ENCODE measurements around the gene LEMD2. TPM values are rescaled to one million over a fixed set of nuclear protein-coding genes. Genes with fewer than 3 reads are reported as not detected.

Gene LEMD2
- total and polyA plus RNA-seq, 2 of the 4 experiments (the other 2 are of a cell fraction): 26.5 to 43.6 TPM

GRCh38 chr6:33742092-33742491, 46.8 kb downstream of the LEMD2 start:
- H4K8ac ChIP-seq (ENCODE audit: low read depth in 2 of 2, low read length in 2 of 2): no peak overlapping the region
- no peak overlapping the region for H3K56ac ChIP-seq (ENCODE audit: extremely low read depth, insufficient read depth, low read length)
- dilution Hi-C loops (cut with HindIII; ENCODE audit: low sequenced_read_pairs, unreplicated experiment): no loop called here
- TF ChIP-seq BHLHE40 (IDR thresholded peaks at IDR 0.05; ENCODE audit: low read depth, low read length): no peak
- no peak for TF ChIP-seq POLR2A (IDR thresholded peaks at IDR 0.05; ENCODE audit: low read depth, low read length)
- TF ChIP-seq USF2 (IDR thresholded peaks at IDR 0.05; ENCODE audit: low read depth, low read length): peak; percentile 50
- TF ChIP-seq MAFK (IDR thresholded peaks at IDR 0.05; ENCODE audit: low read depth, low read length): no peak
- TF ChIP-seq MAZ (IDR thresholded peaks at IDR 0.05; ENCODE audit: borderline replicate concordance, low read depth, low read length): no peak
- no peaks in the 10 kb centered on the region for H3K36me3 ChIP-seq (ENCODE audit: control insufficient read depth, insufficient read depth, low read length)
- no peak overlapping the region for H3K4me3 ChIP-seq (ENCODE audit: insufficient read depth, low read depth, low read length)
- H3K23ac ChIP-seq (ENCODE audit: low read depth, low read length): no peak overlapping the region
- H4K5ac ChIP-seq (ENCODE audit: low read depth, low read length): no peak overlapping the region
- H2AFZ ChIP-seq (replicated peaks; ENCODE audit: low read length, poor library complexity): peak overlapping the region; percentile 10
- no peak overlapping the region for H2BK15ac ChIP-seq (ENCODE audit: low read depth, low read length)
- no peak overlapping the region for H2BK120ac ChIP-seq (ENCODE audit: low read depth, low read length)
- no peaks in the 10 kb centered on the region for H3K9me3 ChIP-seq (ENCODE audit: control insufficient read depth, insufficient read depth, low read length)
- intact Hi-C loops (cut with micrococcal nuclease): no loop called here
- BruUV-seq (replicated peaks): no TSS peak
- no peak overlapping the region for H3K4me2 ChIP-seq (ENCODE audit: low read depth, low read length)
- no peaks in the 10 kb centered on the region; the same call in 1 of the 2 replicates for H4K20me1 ChIP-seq (ENCODE audit: insufficient read depth, low read length)
- H3K4me1 ChIP-seq (ENCODE audit: control insufficient read depth, insufficient read depth, low read length): peaks cover 22% of the 10 kb centered on the region
- ATAC-seq (ENCODE audit: low read depth) (no peak), DNase-seq (no peak)
- no peak overlapping the region for H3K9ac ChIP-seq (ENCODE audit: low read depth, low read length)
- peaks cover 8% of the 10 kb centered on the region; the same call in 1 of the 2 replicates for H3K27me3 ChIP-seq (ENCODE audit: control insufficient read depth, insufficient read depth, low read length)
- in situ Hi-C loops (cut with MboI; ENCODE audit: low sequenced_read_pairs): no loop called here
- H2BK20ac ChIP-seq (ENCODE audit: low read depth, low read length): no peak overlapping the region
- H2AK9ac ChIP-seq (replicated peaks; ENCODE audit: low read depth, low read length, poor library complexity): no peak overlapping the region
- H3K4ac ChIP-seq (ENCODE audit: low read depth, low read length): no peak overlapping the region
- CTCF ChIA-PET: no interaction called here
- no peak overlapping the region for H3K18ac ChIP-seq (ENCODE audit: low read depth, low read length)
- no peak overlapping the region for H4K91ac ChIP-seq (ENCODE audit: insufficient read depth, low read depth, low read length)
- no peak overlapping the region for H3K27ac ChIP-seq (ENCODE audit: insufficient read depth, low read length)
- 71% methylated on average over 6 of the region's 9 CpGs; no CpG with 5 or more reads in 1 of the 2 experiments for WGBS, 2 experiments (ENCODE audit: extremely low coverage in 2 of 2, insufficient read length in 1 of 2)
- H3K79me1 ChIP-seq (ENCODE audit: low read depth in 1 of 2, low read length in 2 of 2): no peaks in the 10 kb centered on the region; a peak in 1 of 4 replicates
- H2AK5ac ChIP-seq (ENCODE audit: low read depth, low read length): no peak overlapping the region
- H3K14ac ChIP-seq (replicated peaks; ENCODE audit: low read depth, low read length): no peak overlapping the region
- H3K9me1 ChIP-seq (ENCODE audit: insufficient read depth, low read length): peaks cover 8% of the 10 kb centered on the region
- H2BK5ac ChIP-seq (ENCODE audit: low read depth, low read length, poor library complexity, severe bottlenecking): no peak overlapping the region
- POLR2A ChIA-PET (ENCODE audit: unreplicated experiment): no interaction called here
